GM04503 (cell line): ENCODE measurements around the gene UTP18.
"Not testable (repeated sequence)": the region's sequence is repeated elsewhere in the genome, so short reads cannot be mapped to it uniquely, and the experiment has no call there.

ENCODE experiments used
- DNase-seq: peaks from one replicate; pipeline ENCODE4 v3.0.0-alpha.2; 2012; ENCODE audit warnings: low read depth

UTP18 gene

GRCh38 chr17:51259564-51260236 lies 646 bp upstream of the UTP18 start, which contains the start of gene MBTD1:
TSS of gene MBTD1 (minus strand) at chr17:51260049. CDS start at chr17:51225161, 34,888 bp downstream.
- peak; percentile 76 for DNase-seq

GRCh38 chr17:51261024-51261963 lies 948 bp downstream of the UTP18 start:
- no peak for DNase-seq

DNA sequence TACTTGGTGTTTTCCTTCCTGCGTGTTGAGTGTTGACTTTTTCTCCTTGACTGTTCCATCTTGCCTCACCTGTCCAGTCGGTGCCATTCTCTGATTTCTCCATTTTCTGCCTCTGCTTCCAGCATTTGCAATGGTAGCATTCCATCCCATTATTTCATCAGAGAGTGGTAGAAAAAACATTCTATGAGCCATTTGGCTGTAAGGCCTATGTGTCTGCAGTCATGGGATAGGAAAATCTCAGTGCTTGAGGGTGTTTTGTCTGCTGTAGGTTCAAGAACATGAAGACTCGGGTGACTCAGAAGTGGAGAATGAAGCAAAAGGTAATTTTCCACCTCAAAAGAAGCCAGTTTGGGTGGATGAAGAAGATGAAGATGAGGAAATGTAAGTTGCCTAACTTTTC lies 2.7 kb downstream of the UTP18 start:
- no peak for DNase-seq

- not testable (repeated sequence) for DNase-seq
These were observed 4.1 kb downstream of the UTP18 start for GRCh38 chr17:51264466-51264865.

GRCh38 chr17:51269991-51270390 lies 9.6 kb downstream of the UTP18 start:
- DNase-seq: no peak

DNA sequence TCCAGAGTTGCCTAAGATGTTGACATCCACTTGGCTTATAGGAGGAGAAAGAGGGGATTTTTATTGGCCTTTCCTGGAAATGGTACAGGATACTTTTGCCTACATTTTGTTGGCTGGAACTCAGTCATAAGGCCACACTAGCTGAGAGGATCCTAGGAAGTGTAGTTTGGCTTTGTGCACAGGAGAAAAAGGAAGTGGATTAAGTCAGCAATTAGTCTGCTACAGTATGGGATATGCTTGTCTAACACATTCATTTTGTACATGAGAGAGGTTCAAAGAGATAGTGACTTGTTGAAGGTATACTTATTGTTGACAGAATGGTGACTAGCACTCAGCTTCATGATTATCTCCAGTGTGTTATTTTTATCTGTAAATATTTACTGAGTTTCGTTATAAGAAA lies 10.3 kb downstream of the UTP18 start:
- no peak for DNase-seq

DNA sequence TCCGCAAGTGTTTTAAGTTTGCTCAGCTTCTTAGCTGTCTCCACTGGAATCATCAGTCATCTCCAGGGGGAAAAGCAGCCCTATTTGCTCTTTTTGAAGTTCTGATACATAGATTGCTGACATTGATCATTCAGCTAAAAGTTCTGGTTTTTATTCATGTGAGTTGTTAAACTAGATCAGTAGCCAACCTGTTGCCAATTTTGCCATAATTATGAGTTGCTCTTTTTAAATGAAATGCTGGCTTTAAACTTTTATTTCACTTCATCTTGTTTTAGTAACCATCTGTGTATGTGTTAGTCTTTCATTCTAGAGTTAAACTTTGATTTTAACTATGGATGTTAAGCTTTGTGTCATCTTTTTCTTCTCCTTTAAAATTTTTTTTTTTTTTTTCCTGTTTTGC lies 12.5 kb downstream of the UTP18 start:
- DNase-seq: no peak

- DNase-seq: peak; percentile 77
These were observed 15.0 kb downstream of the UTP18 start for GRCh38 chr17:51275381-51275780.

DNA sequence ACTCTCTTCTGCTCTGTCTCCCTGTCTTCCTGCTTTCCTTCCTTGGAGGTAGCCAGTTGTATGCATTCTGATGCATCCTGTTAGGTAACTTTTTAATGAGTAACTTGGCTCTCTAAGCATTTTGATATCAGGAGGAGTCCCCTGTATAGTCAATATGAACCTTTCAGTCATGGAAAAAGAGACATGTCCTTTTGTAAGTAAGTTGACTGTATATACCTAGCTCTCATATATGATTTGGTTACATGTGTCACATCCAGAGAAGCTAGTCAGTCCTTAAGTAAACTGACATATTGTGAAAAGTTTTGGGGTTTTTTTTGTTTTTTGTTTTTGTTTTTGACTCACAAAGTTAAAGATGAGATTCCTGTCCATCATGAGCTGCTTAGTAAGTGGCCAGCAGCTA lies 18.8 kb downstream of the UTP18 start:
- no peak for DNase-seq

GRCh38 chr17:51287412-51287811 lies 27.1 kb downstream of the UTP18 start:
- DNase-seq: no peak

DNA sequence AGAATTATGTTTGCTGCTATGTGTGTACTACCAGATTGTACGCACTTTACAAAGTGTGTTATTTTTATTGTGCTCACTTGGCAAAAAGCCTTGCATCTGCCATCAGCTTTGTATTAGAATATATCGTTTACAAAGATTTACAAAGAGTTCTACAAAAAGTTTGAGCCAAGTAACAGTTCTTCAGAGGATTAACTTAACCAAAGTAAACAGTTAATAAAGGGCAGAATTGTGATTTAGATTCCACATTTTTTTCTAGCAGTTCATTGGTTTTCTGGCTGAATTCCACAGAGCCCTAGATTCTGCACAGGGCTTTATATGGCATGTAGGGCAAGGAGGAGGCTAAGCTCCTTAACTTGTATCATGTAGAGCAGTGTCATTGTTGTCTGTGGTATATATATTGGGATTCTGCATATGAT lies 29.4 kb downstream of the UTP18 start:
- no peak for DNase-seq

- DNase-seq: not testable (repeated sequence)
These were observed 34.0 kb downstream of the UTP18 start for GRCh38 chr17:51294338-51294737.

DNA sequence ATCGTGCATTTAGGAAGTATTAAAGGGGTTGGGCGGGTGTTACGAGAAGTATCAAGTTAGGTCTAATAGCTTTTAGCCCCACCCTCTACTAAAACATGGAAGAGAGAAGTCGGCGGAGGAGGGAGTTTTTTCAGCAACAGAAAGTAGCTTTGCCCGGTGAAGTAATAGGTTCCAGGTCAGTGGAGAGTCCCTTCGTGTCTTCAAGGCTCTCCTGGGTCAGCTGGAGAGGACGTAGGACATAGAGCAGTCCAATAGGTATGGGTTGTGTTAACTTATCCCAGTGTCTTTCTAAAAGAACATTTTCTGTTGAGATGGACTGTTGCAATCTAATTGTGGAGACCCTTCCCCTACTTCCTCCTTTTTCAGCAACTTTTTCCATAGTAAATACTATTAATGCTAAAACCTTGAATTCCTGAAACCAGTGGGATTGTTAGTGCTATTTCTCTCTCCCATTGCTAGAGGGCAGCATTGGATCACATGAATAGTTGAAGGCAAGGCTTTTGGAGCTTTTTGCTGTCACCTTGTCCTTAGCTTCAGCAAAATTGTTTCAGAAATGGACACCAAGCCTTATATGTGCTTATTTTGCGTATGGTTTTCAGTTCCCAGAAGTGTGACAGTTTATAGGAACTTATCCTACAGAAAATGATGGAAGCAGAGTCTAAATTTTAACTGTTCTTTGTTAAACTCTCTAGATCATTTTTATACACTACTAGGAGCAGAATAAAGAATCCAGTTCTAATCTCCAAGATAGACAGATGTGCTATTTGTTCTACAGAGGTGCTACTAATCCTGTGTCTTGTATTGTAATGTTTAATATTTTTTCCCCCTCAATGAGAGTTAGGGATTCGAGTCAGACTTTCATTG lies 38.4 kb downstream of the UTP18 start:
- no peak for DNase-seq

GRCh38 chr17:51299859-51300258 lies 39.5 kb downstream of the UTP18 start:
- no peak for DNase-seq

- no peak for DNase-seq
These were observed 44.8 kb downstream of the UTP18 start for GRCh38 chr17:51305182-51305581.

- DNase-seq: not testable (repeated sequence)
These were observed 51.7 kb downstream of the UTP18 start for GRCh38 chr17:51312003-51312402.

- DNase-seq: no peak
These were observed 58.8 kb downstream of the UTP18 start for GRCh38 chr17:51319186-51319585.

DNA sequence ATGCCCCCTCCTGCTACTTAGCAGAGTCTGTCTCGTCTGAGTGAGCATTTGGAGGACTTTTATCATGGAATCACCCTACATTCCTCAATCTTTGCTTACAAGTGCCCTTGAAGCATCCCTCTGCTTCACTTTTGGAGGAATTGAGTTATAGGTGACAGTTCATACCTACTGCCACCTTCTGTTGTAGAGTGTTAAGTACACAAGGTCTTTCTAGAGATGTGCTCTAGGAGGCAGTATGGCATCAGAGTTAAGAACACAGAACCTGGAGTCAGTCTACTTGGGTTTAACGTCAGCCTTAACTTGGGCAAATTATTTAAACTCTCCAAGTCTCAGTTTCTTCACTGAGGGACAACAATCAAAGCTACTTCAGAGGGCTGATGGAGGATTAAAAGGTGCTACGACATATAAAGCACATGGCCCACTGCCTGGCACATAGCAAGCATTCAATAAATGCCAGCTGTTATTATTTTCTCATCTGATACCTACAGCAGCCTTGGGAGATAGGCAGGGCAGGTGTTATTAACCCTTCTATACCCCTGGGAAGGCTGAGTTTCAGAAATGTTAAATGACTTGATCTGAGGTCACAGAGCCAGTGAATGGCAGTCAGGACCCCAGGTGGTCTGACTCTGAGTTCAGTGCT lies 62.2 kb downstream of the UTP18 start:
- peak; percentile 5 for DNase-seq

DNA sequence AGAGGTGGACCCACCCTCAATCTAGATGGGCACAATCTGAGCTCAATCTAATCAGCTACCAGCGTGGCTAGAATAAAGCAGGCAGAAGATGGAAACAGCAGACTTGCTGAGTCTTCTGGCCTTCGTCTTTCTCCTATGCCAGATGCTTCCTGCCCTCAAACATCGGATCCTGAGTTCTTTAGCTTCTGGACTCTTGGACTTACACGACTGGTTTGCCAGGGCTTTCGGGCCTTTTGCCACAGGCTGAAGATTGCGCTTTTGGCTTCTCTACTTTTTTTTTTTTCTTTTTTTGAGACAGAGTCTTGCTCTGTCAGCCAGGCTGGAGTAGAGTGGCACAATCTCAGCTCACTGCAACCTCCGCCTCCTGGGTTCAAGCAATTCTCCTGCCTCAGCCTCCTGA lies 65.1 kb downstream of the UTP18 start:
- DNase-seq: no peak

DNA sequence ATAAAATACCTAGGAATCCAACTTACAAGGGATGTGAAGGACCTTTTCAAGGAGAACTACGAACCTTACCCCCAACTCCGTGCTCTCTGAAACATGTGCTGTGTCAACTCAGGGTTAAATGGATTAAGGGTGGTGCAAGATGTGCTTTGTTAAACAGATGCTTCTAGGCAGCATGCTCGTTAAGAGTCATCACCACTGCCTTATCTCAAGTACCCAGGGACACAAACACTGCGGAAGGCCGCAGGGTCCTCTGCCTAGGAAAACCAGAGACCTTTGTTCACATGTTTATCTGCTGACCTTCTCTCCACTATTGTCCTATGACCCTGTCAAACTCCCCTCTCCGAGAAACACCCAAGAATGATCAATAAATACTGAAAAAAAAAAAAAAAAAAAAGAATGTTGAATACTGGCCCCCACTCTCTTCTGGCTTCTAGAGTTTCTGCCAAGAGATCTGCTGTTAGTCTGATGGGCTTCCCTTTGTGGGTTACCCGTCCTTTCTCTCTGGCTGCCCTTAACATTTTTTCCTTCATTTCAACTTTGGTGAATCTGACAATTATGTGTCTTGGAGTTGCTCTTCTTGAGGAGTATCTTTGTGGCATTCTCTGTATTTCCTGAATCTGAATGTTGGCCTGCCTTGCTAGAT lies 70.6 kb downstream of the UTP18 start:
- DNase-seq: not testable (repeated sequence)

DNA sequence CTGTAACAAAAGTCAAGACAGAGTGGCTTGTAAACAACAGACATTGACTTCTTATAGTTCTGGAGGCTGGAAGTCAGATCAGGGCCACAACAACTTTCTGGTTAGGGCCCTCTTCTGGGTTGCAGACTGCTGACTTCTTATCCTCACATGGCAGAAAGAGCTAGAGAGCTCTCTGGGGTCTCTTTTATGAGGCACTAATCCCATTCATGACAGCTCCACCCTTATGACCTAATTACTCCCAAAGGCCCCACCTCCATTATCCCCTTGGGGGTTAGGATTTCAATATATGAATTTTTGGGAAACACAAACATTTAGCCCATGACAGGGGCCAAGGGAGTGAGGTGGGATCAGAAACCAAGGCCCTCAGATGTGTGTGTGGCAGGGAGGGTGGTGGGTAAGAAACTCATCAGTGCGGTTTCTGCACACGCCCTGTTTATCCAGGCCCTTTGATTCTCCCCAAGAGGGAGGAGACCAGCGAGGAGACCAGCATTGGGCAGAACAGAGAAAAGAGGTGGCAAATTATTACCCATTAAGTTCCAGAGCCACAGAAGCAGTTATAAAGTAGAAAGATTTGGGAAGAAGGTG lies 74.8 kb downstream of the UTP18 start:
- no peak for DNase-seq
